Endothelial cell of umbilical vein (primary cell): ENCODE data around the gene SLC35B2. TPM values are rescaled to one million over a fixed set of nuclear protein-coding genes. Genes with fewer than 3 reads are reported as not detected.

ENCODE experiments used
- BruUV-seq: library from RNA; stranded (reverse); fragments of 400-500 nt; replicated peaks from 2 replicates; lab custom pipeline; 2021; lab: Mats Ljungman, UMichigan
- CTCF ChIA-PET: fragments of 300-600, 350-600 bp; sonication (Branson Sonifier 250); formaldehyde crosslinking; loops from one replicate; lab custom pipeline; 2021; ENCODE audit warnings: antibody characterized with exemption, inconsistent platforms; lab: Charles Lee
- POLR2A ChIA-PET: fragments of 300-600, 350-600 bp; sonication (Branson Sonifier 250); formaldehyde crosslinking; loops from one replicate; lab custom pipeline; 2021; ENCODE audit warnings: antibody characterized with exemption, inconsistent platforms; lab: Charles Lee
- DNase-seq: peaks from one replicate; pipeline ENCODE4 v3.0.0-alpha.2; 2011; ENCODE audit warnings: low read depth, low spot score
- FAIRE-seq: peaks from 2 replicates; lab custom pipeline; 2011; peaks lifted over from hg19 to GRCh38; lab: Jason Lieb, UNC
- H2AFZ ChIP-seq: 2 replicates; pipeline ENCODE4 v1.6.0; 2012; ENCODE audit warnings: low read depth, low read length, control low read depth, inconsistent platforms
- H3K27ac ChIP-seq: 2 replicates; pipeline ENCODE4 v1.5.1; 2011; ENCODE audit warnings: low read depth, mild to moderate bottlenecking, control low read depth, low read length, moderate library complexity; ENCODE audit not compliant: insufficient read depth
- H3K27me3 ChIP-seq, 2 experiments: 2 replicates each; pipeline versions ENCODE4 v1.6.0 to v1.6.1; 2011; ENCODE audit warnings: low read length in 2 of 2, mixed read lengths in 1 of 2; ENCODE audit not compliant: control insufficient read depth in 2 of 2, insufficient read depth in 2 of 2
- H3K36me3 ChIP-seq, 2 experiments: 2 replicates in 1 of 2; 3 replicates in 1 of 2; pipeline ENCODE4 v1.5.1; 2011; ENCODE audit warnings: low read length in 2 of 2, mild to moderate bottlenecking in 1 of 2, moderate library complexity in 1 of 2; ENCODE audit not compliant: control insufficient read depth in 2 of 2, insufficient read depth in 2 of 2; ENCODE audit errors: extremely low read depth in 1 of 2
- H3K4me1 ChIP-seq: 3 replicates; pipeline ENCODE4 v1.5.1; 2011; ENCODE audit warnings: mild to moderate bottlenecking, low read length; ENCODE audit not compliant: control insufficient read depth, insufficient read depth; ENCODE audit errors: extremely low read depth
- H3K4me2 ChIP-seq: 2 replicates; pipeline ENCODE4 v1.6.1; 2011; ENCODE audit warnings: low read length, control low read depth, mixed read lengths; ENCODE audit not compliant: insufficient read depth
- H3K4me3 ChIP-seq, 3 experiments: fragments of 200-600 bp in 1 of 3; sonication (generic), shearing (Covaris generic) in 1 of 3; replicated peaks in 1 of 3; 2 replicates each; pipeline ENCODE4 v1.5.1; 2011 to 2016; ENCODE audit warnings: control low read depth in 3 of 3, low read length in 3 of 3, mild to moderate bottlenecking in 2 of 3, inconsistent platforms in 1 of 3, low read depth in 1 of 3, moderate library complexity in 1 of 3; ENCODE audit not compliant: insufficient read depth in 1 of 3
- H3K79me2 ChIP-seq: 2 replicates; pipeline ENCODE4 v1.6.0; 2012; ENCODE audit warnings: low read length, inconsistent platforms; ENCODE audit not compliant: control insufficient read depth, insufficient read depth
- H3K9ac ChIP-seq: replicated peaks from 2 replicates; pipeline ENCODE3; 2011; ENCODE audit warnings: low read length, control low read depth; ENCODE audit not compliant: insufficient read depth; ENCODE audit errors: extremely low read depth
- H3K9me1 ChIP-seq: replicated peaks from 3 replicates; pipeline ENCODE4 v1.6.0; 2011; ENCODE audit warnings: mild to moderate bottlenecking, low read length; ENCODE audit not compliant: control insufficient read depth, insufficient read depth; ENCODE audit errors: extremely low read depth
- H3K9me3 ChIP-seq: replicated peaks from 2 replicates; pipeline ENCODE4 v1.5.1; 2012; ENCODE audit warnings: low read length, inconsistent platforms; ENCODE audit not compliant: control insufficient read depth, insufficient read depth
- H4K20me1 ChIP-seq: replicated peaks from 2 replicates; pipeline ENCODE3; 2011; ENCODE audit warnings: mild to moderate bottlenecking, low read length; ENCODE audit not compliant: control insufficient read depth, insufficient read depth; ENCODE audit errors: extremely low read depth
- CTCF ChIP-seq, 2 donors: IDR thresholded peaks; 1 replicate in 1 of 2; 2 replicates in 1 of 2; pipeline ENCODE4 v1.5.1; 2011; ENCODE audit warnings: low read length in 2 of 2, mild to moderate bottlenecking in 2 of 2, moderate library complexity in 2 of 2, control low read depth in 1 of 2, inconsistent platforms in 1 of 2, low read depth in 1 of 2; ENCODE audit not compliant: insufficient read depth in 1 of 2; ENCODE audit errors: extremely low read depth in 1 of 2
- EZH2 ChIP-seq: IDR thresholded peaks from 2 replicates; pipeline ENCODE4 v1.6.1; 2012; ENCODE audit warnings: borderline replicate concordance, low read depth, mild to moderate bottlenecking, moderate library complexity, low read length, inconsistent platforms; ENCODE audit not compliant: severe bottlenecking
- GATA2 ChIP-seq: IDR thresholded peaks from 2 replicates; pipeline ENCODE4 v1.7.0; 2011; ENCODE audit warnings: low read depth, mild to moderate bottlenecking, moderate library complexity, mixed read lengths, low read length; ENCODE audit not compliant: insufficient read length, insufficient read depth
- JUN ChIP-seq: IDR thresholded peaks from 2 replicates; pipeline ENCODE4 v1.6.1; 2011; ENCODE audit warnings: borderline replicate concordance, low read depth; ENCODE audit not compliant: insufficient read length, insufficient read depth
- MYC ChIP-seq: IDR thresholded peaks from one replicate; pipeline ENCODE4 v1.6.1; 2011; ENCODE audit warnings: mild to moderate bottlenecking, low read depth, low read length
- POLR2A ChIP-seq: IDR thresholded peaks from 2 replicates; pipeline ENCODE4 v1.6.1; 2012; ENCODE audit warnings: low read depth, mild to moderate bottlenecking, control low read depth, low read length
- dilution Hi-C: fragments of 300-500 bp; cut with MboI; formaldehyde crosslinking; loops from one replicate; pipeline ENCODE4 v1.15.0; 2019; ENCODE audit warnings: low sequenced_read_pairs; ENCODE audit not compliant: extremely low pct_ligation_motif_present
- intact Hi-C: fragments of 100-400 bp; cut with micrococcal nuclease; formaldehyde crosslinking; loops from one replicate; pipeline ENCODE4 v1.10.0; 2022
- polyA plus RNA-seq, 4 experiments: library from polyadenylated mRNA; depleted of rRNA in 3 of 4; stranded (reverse) in 3 of 4; unstranded in 1 of 4; fragments of >200 nt; gene quantifications; 2 replicates each; pipeline versions ENCODE4 v1.2.1 to v1.2.3, GENCODE V29; 2011 to 2012; ENCODE audit warnings: missing spikeins in 1 of 4
- total RNA-seq: library from RNA; stranded (reverse); gene quantifications from 2 replicates; pipeline ENCODE4 v1.2.3, GENCODE V29; 2021

The SLC35B2 gene
- total and polyA plus RNA-seq, 2 donors (not counting 3 experiments of a cell fraction or from before 2014, with no cell fraction given): 53.4 to 112 TPM

DNA sequence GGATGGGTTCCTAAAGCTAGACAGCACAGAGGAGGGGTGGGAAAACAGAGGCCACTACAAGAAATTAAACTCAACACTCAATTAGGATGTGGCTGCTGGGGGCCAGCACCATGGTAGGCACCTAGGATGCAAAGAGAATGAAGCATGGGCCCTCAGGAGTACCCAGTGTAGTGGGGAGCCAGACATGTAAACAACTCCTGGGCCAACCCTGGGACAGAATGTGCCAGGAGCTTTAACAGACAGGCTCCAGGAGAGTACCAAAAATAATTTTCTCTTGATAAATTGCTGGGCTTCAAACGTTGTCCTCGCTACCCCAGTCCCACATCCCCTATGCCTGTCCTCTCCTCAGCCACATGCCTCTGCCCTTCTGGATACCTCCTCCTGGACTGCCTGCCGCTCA, 14.6 kb upstream of the SLC35B2 start:
- Histone ChIP-seq H3K27me3 (peaks cover 32 to 61% of the 10 kb centered on the region in 2 experiments), H4K20me1 (no peaks in the 10 kb centered on the region), H3K9me1 (no peaks in the 10 kb centered on the region), H3K4me2 (no peak overlapping the region), H2AFZ (no peak overlapping the region), H3K9ac (no peak overlapping the region), H3K4me3 (no peak overlapping the region), H3K27ac (no peak overlapping the region), H3K4me1 (peaks cover 9% of the 10 kb centered on the region), H3K36me3 (no peaks in the 10 kb centered on the region), H3K9me3 (no peaks in the 10 kb centered on the region), H3K79me2 (no peaks in the 10 kb centered on the region)
- dilution Hi-C loops (no loop called here), intact Hi-C loops (no loop called here)
- DNase-seq (no peak), FAIRE-seq (no peak)
- ChIA-PET CTCF (no interaction called here), POLR2A (no interaction called here)
- TF ChIP-seq MYC: no peak
- TF ChIP-seq EZH2: no peak
- no peak for TF ChIP-seq POLR2A
- no peak for TF ChIP-seq GATA2
- no peak for TF ChIP-seq JUN
- no peak for TF ChIP-seq CTCF (IDR thresholded peaks at IDR 0.05; ENCODE audit: extremely low read depth in 1 of 2, insufficient read depth in 1 of 2, low read depth in 1 of 2, low read length in 2 of 2)
- no TSS peak for BruUV-seq

GRCh38 chr6:44271406-44271723, 14.0 kb upstream of the SLC35B2 start:
- Histone ChIP-seq H3K9ac (no peak overlapping the region), H2AFZ (no peak overlapping the region), H3K4me3 (no peak overlapping the region), H3K9me3 (no peaks in the 10 kb centered on the region), H4K20me1 (no peaks in the 10 kb centered on the region), H3K9me1 (no peaks in the 10 kb centered on the region), H3K27me3 (peaks cover 28 to 56% of the 10 kb centered on the region in 2 experiments), H3K27ac (no peak overlapping the region), H3K4me2 (no peak overlapping the region), H3K36me3 (no peaks in the 10 kb centered on the region), H3K79me2 (no peaks in the 10 kb centered on the region), H3K4me1 (peaks cover 9% of the 10 kb centered on the region)
- DNase-seq (no peak), FAIRE-seq (peak; percentile 44)
- CTCF ChIA-PET: interaction anchor here (0.6 to 6.2 kb wide), 4 partner anchors 17 to 145 kb away, joined by 3 to 154 read pairs (median 13); partner anchors contain the start of gene AARS2
- no TSS peak for BruUV-seq
- no peak for TF ChIP-seq CTCF (IDR thresholded peaks at IDR 0.05; ENCODE audit: extremely low read depth in 1 of 2, insufficient read depth in 1 of 2, low read depth in 1 of 2, low read length in 2 of 2)
- dilution Hi-C loops (no loop called here), intact Hi-C loops (no loop called here)
- POLR2A ChIA-PET: no interaction called here
